Activated CD4-positive, CD25-positive, alpha-beta regulatory T cell (primary cell): Measurements from ENCODE around the gene PTK6.
"Not testable (repeated sequence)": the region's sequence is repeated elsewhere in the genome, so short reads cannot be mapped to it uniquely, and the experiment has no call there.

Source experiments
- DNase-seq, 4 experiments: peaks; one replicate each; lab custom pipeline; 2025; lab: John Stamatoyannopoulos, UW

PTK6 gene

DNA sequence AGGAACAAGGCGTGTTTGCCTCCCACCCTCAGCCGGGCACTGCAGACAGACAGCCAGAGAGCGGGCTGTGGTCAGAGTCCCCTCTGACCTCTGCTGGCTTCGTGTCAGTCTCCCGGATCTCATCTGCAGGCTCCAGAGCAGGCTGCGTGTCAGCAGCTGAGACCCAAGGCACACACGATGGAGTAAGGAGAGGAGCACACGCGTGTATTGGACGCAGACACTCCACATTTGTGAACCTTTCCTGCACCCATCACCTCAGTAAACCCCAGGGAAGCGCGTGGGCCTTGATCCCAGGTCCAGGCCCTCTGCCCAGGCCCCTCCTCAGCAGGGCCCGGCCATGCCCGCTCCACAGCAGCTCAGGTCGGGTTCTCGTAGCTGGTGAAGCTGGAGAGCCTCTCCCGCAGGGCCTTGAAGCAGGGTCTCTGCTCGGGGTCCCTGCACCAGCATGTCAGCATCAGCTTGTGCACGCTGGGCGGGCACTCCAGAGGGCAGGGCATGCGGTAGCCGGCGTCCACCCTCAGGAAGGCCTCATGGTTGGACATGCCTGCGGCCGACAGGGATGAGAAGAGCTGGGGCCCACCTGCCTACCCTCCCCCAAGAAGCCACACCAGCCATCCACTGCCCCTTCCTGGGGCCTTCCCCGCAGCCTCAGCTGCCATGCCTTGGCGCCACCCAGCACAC, 7.9 kb downstream of the PTK6 start:
- DNase-seq: no peak

DNA sequence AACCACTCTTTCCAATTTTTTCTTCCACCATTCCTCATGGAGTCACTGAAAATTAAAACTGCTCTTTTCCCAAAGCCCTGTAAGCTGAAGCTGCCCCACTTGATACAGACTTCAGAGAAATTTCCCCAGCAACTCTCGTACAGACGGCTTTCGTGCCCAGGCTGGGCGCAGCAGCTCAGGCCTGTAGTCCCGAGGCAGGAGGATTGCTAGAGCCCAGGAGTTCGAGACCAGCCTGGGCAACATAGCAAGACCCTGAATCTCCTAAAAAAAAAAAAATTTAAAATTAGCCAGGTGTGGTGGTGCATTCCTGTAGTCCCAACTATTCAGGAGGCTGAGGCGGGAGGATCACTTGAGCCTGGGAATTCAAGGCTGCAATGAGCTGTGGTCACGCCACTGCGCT, 10.0 kb downstream of the PTK6 start:
- no peak for DNase-seq

DNA sequence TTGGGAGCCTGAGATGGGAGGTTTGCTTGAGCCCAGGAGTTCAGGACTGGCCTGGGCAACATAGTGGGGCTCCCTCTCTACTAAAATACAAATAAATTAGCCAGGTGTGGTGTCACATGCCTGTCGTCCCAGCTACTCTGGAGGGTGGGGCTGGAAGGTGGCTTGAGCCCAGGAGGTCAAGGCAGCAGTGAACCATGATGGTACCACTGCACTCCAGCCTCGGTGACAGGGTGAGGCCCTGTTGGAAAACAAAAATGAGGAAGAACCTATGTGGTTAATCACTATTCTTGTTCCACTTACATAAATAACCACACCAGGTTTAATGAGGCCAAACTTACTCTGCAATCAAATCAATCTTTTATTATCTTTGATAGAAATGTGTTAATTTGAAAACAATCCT, 11.2 kb downstream of the PTK6 start:
- DNase-seq: no peak

DNA sequence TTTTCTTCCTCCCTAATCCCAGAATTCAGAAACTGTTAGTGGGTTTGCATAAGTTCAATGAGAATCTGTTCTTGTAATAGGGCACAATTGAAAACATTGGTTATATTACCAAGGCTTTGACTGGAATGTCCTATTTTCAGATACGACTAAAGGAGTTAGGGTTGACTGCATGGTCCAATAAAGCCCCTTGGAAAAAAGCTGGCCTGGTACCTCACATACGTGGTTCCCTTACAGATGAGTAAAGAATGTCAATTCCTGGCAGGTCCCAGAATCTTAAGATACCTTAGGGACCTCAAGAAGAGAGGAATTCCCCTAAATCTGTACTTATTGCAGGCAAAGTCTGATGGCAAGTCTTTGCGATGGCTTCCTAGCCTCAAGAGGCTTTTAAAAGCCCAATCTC, 12.0 kb downstream of the PTK6 start:
- no peak for DNase-seq

DNA sequence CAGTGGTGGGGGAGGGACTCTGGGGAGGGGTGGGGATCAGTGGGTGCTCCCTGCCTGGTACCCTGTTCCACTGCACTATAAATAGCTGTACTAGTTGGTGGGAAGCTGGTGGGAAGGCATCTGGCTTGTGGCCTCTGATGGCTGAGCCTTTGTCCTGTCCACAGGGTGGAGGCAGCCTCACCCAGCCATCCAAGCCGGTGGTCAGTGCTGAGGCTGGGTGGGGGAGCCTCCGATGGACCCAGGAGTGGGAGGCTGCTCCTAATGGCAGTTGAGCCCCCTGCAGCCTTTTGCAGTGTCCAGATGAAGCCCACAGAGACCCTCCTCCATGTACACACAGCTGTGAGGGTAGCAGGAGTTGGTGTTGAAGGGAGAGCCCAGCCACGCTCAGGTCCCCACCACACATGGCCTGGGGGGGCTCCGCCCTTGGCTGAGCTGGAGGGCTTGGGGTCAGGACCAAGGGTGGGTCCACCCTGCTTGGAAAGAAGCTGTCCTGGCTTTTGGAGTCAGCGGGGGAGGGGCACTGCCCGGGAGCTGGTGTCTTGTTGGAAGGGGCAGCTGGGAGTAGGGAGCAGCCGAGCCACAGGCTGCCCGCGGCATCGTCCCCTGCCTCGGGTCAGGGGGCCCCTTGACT, 14.1 kb downstream of the PTK6 start:
- DNase-seq: no peak

DNA sequence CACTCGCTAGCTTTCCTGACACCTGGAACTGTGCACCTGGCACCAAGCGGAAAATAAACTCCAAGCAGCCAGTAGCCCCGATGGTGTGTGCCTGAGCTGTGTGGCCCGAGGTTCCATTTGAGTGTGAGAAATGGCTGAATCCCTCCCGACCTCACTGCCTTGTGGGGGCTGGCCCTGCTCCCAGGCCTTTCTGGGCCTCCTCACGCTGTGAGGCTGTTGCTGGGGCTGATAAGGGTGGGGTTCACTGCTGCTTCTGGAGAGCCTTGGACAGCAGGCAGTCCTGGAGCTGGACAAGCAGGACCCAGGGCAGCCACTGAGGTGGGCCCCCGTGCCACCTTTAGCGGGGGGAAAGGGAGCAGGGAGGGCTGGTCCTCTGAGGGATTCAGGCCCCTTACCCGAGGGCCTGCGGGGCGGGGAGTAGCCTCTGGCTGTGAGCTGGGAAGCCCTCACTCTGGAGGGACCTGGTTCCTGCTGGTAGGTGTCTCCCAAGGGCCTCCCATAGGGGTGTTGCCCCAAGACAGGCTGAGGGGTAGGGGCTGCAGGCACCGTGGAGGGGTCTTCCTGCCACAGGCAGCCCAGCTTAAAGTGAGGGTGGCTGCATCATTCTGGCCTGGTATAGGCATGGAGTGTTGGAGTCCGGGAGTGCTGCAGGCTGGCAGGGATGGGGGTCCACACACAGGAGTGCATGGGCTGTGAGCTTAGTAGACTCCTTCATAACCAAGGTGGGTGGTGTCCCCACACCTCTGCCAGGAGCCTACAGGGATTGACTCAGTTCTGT, 14.9 kb downstream of the PTK6 start:
- DNase-seq: no peak

DNA sequence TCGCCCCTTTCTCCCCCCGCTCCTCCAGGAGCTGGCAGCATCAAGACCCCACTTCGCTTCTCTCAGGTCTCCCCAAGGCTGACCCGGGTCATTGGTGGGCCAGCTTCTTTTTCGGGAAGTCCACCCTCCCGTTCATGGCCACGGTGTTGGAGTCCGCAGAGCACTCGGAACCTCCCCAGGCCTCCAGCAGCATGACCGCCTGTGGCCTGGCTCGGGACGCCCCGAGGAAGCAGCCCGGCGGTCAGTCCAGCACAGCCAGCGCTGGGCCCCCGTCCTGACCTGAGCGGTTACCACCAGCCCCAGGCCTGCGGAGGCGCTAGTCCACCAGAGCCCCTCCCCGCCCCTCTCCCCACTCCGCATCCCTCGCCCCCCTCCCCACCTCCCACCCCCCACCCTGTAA, 15.6 kb downstream of the PTK6 start:
- no peak for DNase-seq

DNA sequence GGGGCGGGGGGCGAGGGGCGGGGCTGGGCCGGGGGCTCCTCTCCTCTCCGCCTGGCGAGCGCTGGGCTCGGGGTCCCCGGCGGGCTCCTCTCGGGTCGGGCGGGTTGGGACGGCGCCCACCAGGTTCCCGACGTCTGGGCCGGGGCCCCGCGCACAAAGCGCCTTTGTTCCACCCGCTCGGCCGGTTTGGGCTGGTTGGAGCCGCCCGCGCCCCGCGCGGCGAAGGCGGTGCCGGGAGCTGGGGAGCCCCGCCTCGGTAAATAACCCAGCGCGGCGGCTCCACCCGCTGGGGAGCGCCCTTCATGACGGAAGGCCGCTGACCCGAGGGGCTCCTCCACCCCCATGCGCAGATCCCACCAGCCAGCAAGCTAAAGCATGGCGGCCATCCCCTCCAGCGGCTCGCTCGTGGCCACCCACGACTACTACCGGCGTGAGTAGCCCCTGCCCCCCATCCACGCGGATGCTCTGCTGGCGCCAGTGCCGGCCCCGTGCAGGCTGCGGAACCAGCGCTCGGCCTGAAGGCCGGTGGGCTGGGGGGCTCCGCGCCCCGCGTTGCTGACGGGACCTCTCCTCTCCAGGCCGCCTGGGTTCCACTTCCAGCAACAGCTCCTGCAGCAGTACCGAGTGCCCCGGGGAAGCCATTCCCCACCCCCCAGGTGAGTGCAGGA, 16.1 kb downstream of the PTK6 start:
- DNase-seq: peak; percentile 41 to 66 (median 55)

DNA sequence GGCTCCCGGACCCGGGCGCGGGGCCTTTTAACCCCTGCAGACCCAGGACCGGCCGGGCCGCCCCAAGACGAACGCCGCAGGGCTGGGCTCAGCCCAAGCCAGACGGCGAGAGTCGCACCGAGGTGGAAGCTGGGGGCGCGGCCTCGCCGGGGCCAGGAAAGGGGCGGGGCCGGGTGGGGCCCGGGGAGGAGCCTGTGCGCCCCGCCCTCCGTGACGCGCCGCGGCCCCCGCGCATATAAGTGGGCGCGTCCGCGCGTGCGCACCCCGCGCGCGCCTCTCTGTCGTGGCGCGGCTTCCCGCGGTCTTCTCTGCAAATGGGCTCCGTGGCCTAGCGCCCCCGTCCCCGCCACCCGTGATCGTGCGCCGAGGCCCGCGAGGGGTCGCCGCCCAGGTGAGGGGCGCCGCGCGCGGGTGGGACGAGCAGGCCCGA, 16.7 kb downstream of the PTK6 start, which contains the start of gene PPDPF:
Gene PPDPF (plus strand): TSS at position 262 of the 430 bp plus-strand sequence. CDS start 544 bp downstream, outside the sequence.
- DNase-seq: peak; percentile 72 to 83 (median 82)

DNA sequence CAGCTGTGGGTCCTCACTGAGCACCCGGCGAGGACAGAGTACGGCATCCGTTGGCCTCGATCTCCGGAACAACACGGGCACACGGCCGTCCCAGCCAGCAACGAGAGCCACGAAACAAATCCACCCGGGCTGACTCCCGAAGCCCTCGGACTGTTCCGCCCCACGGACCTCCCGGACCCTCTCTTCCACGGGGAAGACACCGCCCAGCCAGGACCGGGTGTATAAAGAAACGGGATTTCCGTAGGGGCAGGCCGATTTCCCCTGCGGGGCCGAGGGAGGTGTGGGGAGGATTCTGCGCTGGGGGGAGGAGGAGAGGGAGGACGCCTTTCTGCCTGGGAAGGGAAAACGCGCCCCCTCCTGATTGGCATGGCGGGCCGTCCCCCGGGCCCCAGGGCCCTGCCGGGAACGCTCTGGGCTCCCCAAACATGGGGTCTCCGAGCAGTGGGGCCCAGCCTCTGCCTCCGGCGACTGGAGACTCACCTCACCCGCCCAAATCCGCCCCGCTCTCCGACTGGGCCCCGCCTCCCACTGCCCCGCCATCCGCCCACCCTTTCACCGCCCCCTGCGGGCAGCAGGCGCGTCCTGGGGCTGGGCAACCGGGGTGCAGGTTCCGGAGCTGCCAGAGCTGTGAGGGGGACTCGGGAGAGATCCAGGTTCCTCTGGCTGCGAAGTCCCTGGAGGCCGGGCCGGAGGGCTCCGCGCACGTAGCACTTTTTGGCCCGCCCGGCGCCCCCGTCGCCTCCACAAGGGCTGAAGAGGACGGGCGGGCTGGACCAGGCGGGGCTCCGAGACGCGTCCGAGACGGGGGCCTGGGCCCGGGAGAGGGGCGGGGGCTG, 17.3 kb downstream of the PTK6 start:
- DNase-seq: peak; percentile 34 to 54 (median 42)

DNA sequence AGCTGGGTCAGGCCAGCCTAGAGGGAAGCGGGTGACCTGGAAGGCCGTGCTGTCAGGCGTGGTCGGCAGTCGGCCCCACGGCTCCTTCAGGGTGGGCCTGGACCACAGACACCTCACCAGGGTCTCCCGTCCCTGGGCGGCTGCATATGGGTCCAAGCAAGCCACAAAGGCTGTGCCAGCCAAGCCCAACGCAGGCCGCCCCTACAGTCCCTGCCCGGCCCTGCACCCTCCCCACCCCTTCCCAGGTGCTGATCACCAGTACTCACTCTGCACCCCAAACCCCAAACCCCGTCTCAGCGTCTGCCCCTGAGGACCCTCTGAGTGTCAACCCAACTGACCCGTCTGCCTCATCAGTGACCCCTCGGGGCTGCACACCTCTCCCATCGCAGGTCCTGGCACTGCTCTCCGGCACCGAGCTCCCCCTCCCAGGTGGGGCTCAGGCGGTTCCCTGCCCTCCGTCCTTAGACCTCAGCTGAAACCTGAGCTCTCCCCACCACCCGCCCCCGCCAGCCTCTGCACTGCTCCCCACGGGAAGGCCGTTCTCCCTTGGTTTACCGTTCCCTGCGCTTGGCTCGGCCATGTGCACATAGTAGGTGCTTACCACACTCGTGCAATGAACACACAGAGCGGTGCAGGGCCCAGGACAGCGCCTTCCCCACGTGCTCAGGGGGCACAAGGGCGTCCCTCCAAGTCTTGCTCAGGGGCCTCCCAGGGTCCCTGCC, 18.1 kb downstream of the PTK6 start:
- no peak for DNase-seq

DNA sequence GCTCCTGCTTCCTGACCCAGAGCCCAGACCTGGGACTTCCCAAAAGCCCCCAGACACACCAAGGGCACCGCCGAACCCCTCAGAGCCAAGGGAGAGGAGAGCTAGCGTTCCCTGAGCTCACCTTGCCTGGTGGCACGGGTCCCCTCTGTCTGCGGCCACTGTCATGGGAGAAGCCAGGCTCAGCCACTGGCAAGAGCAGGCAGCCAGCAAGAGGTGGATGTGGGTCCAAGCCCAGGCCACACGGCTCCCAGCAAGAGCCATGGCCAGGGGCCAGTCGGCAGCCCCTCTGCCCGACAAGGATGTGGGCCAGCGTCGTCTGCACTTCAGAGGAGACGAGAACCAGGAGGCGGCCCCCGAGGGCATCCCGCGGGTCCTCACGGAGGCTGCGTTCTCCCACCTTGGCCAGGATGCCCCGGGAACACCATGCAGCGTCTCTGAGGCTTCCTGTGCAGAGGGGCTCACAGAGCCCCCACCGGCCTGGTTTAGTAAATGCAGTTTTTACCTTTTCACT, 18.8 kb downstream of the PTK6 start:
- DNase-seq: no peak

DNA sequence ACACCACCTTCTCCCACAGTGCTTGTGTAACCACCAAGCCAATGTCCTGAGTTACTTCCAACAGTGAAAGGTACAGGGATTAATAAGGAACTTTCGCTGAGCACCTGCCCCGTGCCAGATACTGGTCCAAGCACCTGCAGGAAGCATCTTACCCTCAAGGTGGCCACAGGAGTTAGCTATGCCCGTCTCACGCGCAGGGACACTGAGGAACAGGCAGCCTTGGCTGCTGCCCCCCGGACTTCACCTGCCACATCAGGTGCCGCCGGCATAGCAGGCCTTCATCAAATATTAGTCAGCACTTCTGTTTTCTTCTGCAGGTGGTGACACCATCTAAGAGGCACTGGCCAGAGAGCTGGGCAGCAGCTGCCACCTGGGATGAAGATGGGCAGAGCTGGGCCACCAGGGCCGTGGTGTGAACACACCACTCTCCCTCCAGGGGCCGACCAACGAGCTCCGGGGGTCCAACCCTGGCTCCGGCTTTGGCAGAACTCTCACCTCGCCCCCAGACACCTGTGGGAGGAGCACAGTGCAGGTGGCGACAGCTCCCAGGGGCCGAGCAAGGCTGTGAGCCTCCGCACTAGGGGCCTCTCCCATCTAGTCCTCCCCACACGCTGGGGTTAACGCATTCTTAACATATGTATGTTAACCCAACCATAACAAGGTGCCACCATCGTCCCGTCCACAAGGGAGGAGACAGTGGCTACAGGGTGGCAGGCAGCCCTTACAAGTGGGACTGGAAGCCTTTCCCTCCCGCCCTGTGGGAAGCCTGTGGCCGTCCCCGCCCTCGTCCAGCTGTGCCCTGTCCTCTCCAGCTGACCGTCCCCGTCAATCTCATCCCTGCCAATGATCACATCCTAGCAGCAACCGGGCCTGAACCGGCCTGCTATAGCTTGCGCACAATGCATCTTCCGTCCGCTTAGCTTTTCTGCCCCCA, 19.5 kb downstream of the PTK6 start:
- DNase-seq: no peak

DNA sequence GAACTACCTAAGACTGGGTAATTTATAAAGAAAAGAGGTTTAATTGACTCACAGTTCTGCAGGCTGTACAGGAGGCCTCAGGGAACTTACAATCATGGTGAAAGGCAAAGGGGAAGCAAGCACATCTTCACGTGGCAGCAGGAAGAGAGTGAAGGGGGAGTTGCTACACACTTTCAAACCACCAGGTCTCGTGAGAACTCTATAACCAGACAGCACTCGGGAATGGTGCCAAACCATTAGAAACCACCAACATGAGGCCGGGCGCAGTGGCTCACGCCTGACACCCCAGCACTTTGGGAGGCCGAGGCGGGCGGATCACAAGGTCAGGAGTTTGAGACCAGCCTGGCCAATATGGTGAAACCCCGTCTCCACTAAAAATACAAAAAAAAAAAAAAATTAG, 22.7 kb downstream of the PTK6 start:
- DNase-seq: not testable (repeated sequence)

DNA sequence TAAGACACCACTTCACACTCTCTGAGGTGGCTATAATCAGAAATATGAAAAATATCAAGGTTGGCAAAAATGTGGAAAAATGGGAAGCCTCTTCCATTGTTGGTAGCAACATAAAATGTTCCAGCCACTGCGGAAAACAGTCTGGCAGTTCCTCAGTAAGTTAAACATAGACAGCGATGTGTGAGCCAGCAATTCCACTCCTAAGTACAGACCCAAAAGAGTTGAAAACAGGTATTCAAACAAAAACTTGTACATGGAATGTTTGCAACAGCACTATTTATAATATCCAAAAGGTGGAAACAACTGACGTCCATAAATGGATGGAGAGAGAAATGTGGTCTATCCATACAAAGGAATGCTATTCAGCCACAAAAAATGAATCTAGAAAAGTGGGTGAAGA, 24.0 kb downstream of the PTK6 start:
- no peak for DNase-seq

DNA sequence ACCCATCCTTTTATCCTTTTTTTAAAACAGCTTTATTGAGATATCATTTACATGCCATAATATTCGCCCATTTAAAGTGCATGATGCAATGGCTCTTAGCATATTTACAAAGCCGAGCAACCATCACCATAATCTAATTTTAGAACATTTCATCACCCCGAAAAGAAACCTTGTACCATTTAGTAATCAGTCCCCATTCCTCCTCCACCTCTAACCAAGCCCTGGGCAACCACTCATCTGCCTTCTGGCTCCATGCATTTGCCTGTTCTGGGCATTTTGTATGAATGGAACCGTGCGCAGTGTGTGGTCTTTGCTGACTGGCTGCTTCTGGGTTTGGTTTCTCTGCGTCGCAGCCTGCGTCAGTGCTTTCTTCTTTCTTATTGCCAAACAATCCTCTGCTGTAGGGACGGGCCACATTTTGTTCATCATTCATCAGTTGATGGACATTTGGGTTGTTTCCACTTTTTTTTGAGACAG, 28.1 kb downstream of the PTK6 start:
- no peak for DNase-seq

DNA sequence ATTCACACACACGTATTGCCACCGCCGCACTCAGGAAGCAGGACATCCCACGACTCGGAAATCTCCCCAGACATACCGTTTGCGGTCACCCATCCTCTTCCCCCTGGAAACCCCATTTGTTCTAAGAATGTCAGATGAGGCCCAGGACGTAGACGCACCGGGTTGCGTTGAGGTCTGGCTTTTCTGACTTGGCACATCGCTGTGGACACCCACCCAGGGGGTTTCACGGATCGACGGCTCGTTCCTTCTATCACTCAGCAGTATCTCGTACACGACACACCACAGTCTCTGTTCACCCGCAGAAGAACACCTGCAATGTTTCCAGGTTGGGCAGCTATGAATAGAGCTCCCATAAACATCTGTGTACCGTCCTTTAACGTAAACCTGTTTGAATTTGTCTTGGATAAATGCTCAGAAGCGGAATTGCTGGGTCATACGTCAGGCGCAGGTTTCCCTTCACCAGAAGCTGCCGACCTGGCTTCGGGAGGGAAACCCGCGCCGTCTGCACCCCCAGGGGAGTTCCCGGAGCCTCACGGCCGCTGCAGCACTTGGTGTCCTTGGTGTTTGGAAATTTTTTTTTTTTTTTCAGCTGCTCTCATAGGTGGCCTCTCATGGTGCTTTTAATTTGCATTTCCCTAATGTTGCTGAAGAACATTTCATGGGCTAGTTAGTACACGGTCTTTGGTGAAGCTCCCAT, 29.0 kb downstream of the PTK6 start:
- DNase-seq: no peak

DNA sequence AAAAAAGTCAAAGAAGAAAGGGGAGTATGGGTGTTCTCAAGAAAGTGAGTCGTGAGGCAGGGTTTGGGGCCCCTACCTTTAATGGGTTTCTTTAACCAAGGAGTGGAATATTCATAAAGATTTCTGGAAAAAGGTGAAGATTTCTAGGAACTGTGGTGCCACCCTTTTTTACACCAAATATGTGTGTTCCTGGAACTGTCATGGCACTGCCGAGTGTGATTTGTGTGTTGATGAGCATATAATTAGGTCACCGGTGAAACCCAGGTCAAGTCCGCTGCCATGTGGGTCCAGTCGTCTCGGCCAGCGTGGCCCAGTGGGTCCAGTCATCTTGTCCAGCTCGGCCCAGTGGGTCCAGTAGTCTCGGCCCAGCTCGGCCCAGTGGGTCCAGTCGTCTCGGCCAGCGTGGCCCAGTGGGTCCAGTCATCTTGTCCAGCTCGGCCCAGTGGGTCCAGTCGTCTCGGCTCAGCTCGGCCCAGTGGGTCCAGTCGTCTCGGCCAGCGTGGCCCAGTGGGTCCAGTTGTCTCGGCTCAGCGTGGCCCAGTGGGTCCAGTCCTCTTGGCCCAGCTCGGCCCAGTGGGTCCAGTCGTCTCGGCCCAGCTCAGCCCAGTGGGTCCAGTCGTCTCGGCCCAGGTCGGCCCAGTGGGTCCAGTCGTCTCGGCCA, 30.0 kb downstream of the PTK6 start:
- DNase-seq: no peak
